Parathyroid adenoma (tissue), 2 donors: ENCODE data around the gene IFT27.

Source experiments
- H2AFZ ChIP-seq: fragments of 300-600 bp; sonication (generic); one replicate; pipeline ENCODE4 v1.7.0; 2017; ENCODE audit warnings: antibody characterized with exemption, mild to moderate bottlenecking
- H3K27ac ChIP-seq: fragments of 300-600 bp; sonication (generic); one replicate; pipeline ENCODE4 v1.7.0; 2017
- H3K27me3 ChIP-seq: fragments of 300-600 bp; sonication (generic); one replicate; pipeline ENCODE4 v1.7.0; 2017; ENCODE audit warnings: low read length; ENCODE audit not compliant: control insufficient read depth, insufficient read depth
- H3K36me3 ChIP-seq: fragments of 300-600 bp; sonication (generic); one replicate; pipeline ENCODE4 v1.7.0; 2017; ENCODE audit warnings: low read length; ENCODE audit not compliant: control insufficient read depth, insufficient read depth
- H3K4me1 ChIP-seq: fragments of 300-600 bp; sonication (generic); one replicate; pipeline ENCODE4 v1.7.0; 2017; ENCODE audit warnings: control low read depth
- H3K4me2 ChIP-seq: fragments of 300-600 bp; sonication (generic); one replicate; pipeline ENCODE4 v1.7.0; 2017; ENCODE audit warnings: low read length
- H3K4me3 ChIP-seq: fragments of 300-600 bp; sonication (generic); one replicate; pipeline ENCODE4 v1.7.0; 2017; ENCODE audit warnings: low read depth, low read length
- H3K79me2 ChIP-seq: fragments of 300-600 bp; sonication (generic); one replicate; pipeline ENCODE4 v1.7.0; 2017; ENCODE audit warnings: control low read depth
- H3K9ac ChIP-seq: fragments of 300-600 bp; sonication (generic); one replicate; pipeline ENCODE4 v1.7.0; 2017; ENCODE audit warnings: mild to moderate bottlenecking
- H3K9me3 ChIP-seq: fragments of 300-600 bp; sonication (generic); one replicate; pipeline ENCODE4 v1.7.0; 2017; ENCODE audit warnings: low read length; ENCODE audit not compliant: control insufficient read depth
- CTCF ChIP-seq: fragments of 300-600 bp; sonication (generic); IDR thresholded peaks from one replicate; pipeline ENCODE4 v1.7.0; 2017; ENCODE audit warnings: antibody characterized with exemption, mild to moderate bottlenecking
- donor health status: primary hyperparathyroidism.

The IFT27 gene

GRCh38 chr22:36758792-36759271 is 17.1 kb downstream of the IFT27 start:
- Histone ChIP-seq H3K4me3 (no peak overlapping the region), H3K4me2 (no peak overlapping the region), H3K79me2 (no peaks in the 10 kb centered on the region), H3K9ac (no peak overlapping the region), H3K27me3 (no peaks in the 10 kb centered on the region), H3K36me3 (no peaks in the 10 kb centered on the region), H3K27ac (no peak overlapping the region), H3K9me3 (no peaks in the 10 kb centered on the region), H2AFZ (no peak overlapping the region), H3K4me1 (no peaks in the 10 kb centered on the region)
- TF ChIP-seq CTCF, result no peak

- Histone ChIP-seq H3K4me3 (no peak overlapping the region), H2AFZ (no peak overlapping the region), H3K4me2 (no peak overlapping the region), H3K79me2 (no peaks in the 10 kb centered on the region), H3K36me3 (no peaks in the 10 kb centered on the region), H3K9ac (no peak overlapping the region), H3K27me3 (no peaks in the 10 kb centered on the region), H3K27ac (no peak overlapping the region), H3K9me3 (no peaks in the 10 kb centered on the region), H3K4me1 (no peaks in the 10 kb centered on the region)
- TF ChIP-seq CTCF, result peak; percentile 45
Observed at GRCh38 chr22:36757668-36758211, 18.2 kb downstream of the IFT27 start.

GRCh38 chr22:36756746-36757655 is 18.9 kb downstream of the IFT27 start:
- Histone ChIP-seq H2AFZ (no peak overlapping the region), H3K36me3 (no peaks in the 10 kb centered on the region), H3K4me2 (no peak overlapping the region), H3K27ac (no peak overlapping the region), H3K4me1 (no peaks in the 10 kb centered on the region), H3K9ac (no peak overlapping the region), H3K27me3 (no peaks in the 10 kb centered on the region), H3K79me2 (no peaks in the 10 kb centered on the region), H3K9me3 (no peaks in the 10 kb centered on the region), H3K4me3 (no peak overlapping the region)
- TF ChIP-seq CTCF, result no peak

GRCh38 chr22:36756031-36756430 is 19.9 kb downstream of the IFT27 start:
- Histone ChIP-seq H2AFZ (no peak overlapping the region), H3K27ac (no peak overlapping the region), H3K36me3 (no peaks in the 10 kb centered on the region), H3K27me3 (no peaks in the 10 kb centered on the region), H3K4me2 (no peak overlapping the region), H3K9me3 (no peaks in the 10 kb centered on the region), H3K4me1 (no peaks in the 10 kb centered on the region), H3K9ac (no peak overlapping the region), H3K4me3 (no peak overlapping the region), H3K79me2 (no peaks in the 10 kb centered on the region)
- TF ChIP-seq CTCF, result no peak
